Stimulated activated CD4-positive, alpha-beta T cell treated with anti-CD3 and anti-CD28 coated beads, Interleukin-2, amount 100 ng/mL, for 24 hours (primary cell): ENCODE measurements around the gene BAIAP2L1.

Experiments used
- DNase-seq, 2 donors: peaks; one replicate each; pipeline ENCODE4 v3.0.0-alpha.2; 2020

Gene BAIAP2L1

GRCh38 chr7:98257701-98258100, 143.2 kb downstream of the BAIAP2L1 start:
- no peak for DNase-seq

- DNase-seq, result no peak
Measured at GRCh38 chr7:98256431-98256830, 144.5 kb downstream of the BAIAP2L1 start.

GRCh38 chr7:98254951-98255610, 145.8 kb downstream of the BAIAP2L1 start:
- DNase-seq, result no peak

- DNase-seq, result no peak
Measured at GRCh38 chr7:98254516-98254915, 146.4 kb downstream of the BAIAP2L1 start.

- no peak for DNase-seq
Measured at GRCh38 chr7:98252425-98253054, 148.3 kb downstream of the BAIAP2L1 start.

- DNase-seq, result peak; percentile 90
Measured at GRCh38 chr7:98251601-98252424, 149.1 kb downstream of the BAIAP2L1 start, which contains the start of gene TECPR1. Gene TECPR1 (minus strand): TSS chr7:98252232. CDS start chr7:98246146, 6,086 bp downstream.

- DNase-seq, result peak; percentile 5 to 29
Measured at GRCh38 chr7:98251231-98251600, 149.7 kb downstream of the BAIAP2L1 start.

GRCh38 chr7:98250789-98251188, 150.1 kb downstream of the BAIAP2L1 start:
- DNase-seq, result peak; percentile 36

GRCh38 chr7:98249106-98249505, 151.8 kb downstream of the BAIAP2L1 start:
- DNase-seq, result no peak

- DNase-seq, result no peak
Measured at GRCh38 chr7:98248156-98248555, 152.7 kb downstream of the BAIAP2L1 start.

GRCh38 chr7:98244871-98245270, 156.0 kb downstream of the BAIAP2L1 start:
- no peak for DNase-seq

GRCh38 chr7:98242934-98243333, 158.0 kb downstream of the BAIAP2L1 start:
- DNase-seq, result no peak

GRCh38 chr7:98242342-98242741, 158.5 kb downstream of the BAIAP2L1 start:
- no peak for DNase-seq

- no peak for DNase-seq
Measured at GRCh38 chr7:98241674-98242241, 159.1 kb downstream of the BAIAP2L1 start.
